Measurements from ENCODE around the gene GINS3. TPM values are rescaled to one million over a fixed set of nuclear protein-coding genes. Genes with fewer than 3 reads are reported as not detected.

Gene GINS3
- polyA plus RNA-seq, 3 donors = 0.79 to 1.8 (median 1.4) TPM

DNA sequence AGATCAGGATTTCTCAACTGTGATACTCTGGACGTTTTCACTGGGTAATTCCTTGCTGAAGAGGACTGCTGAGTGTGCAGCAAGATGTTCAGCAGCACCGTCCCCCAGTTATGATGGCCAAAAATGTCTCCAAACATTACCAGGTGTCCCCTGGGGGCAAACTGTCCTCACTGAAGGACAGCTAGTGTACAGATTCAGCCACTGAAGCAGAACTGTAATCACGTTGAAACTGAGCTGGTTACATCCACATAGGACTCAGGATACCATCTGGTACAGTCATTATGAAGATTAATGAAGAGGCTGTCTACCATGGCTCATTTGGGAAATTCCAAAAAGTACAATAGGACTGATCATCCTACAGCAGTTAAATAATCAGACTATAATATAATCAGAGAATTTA lies 43.3 kb upstream of the GINS3 start:
- no peaks in the 10 kb centered on the region for H3K4me1 ChIP-seq (ENCODE audit: control insufficient read depth in 1 of 2, insufficient read depth in 2 of 2, low read length in 2 of 2)
- no peak overlapping the region for H3K4me2 ChIP-seq (replicated peaks; ENCODE audit: extremely low read depth, low read length, poor library complexity, severe bottlenecking)
- Mint-ChIP-seq H3K4me1 (no peaks in the 10 kb centered on the region), H3K27me3 (ENCODE audit: low read depth in 3 of 3) (peaks cover 18 to 30% (median 21%) of the 10 kb centered on the region in 3 donors), H3K36me3 (no peaks in the 10 kb centered on the region), H3K4me3 (no peak overlapping the region), H3K27ac (no peak overlapping the region), H3K9me3 (peaks cover 0 to 8% (median 4%) of the 10 kb centered on the region in 7 donors)
- H3K36me3 ChIP-seq (replicated peaks in 1 of 2; ENCODE audit: control insufficient read depth in 1 of 2, insufficient read depth in 2 of 2, low read length in 2 of 2) = no peaks in the 10 kb centered on the region
- WGBS (ENCODE audit: insufficient coverage) = 70% methylated on average over 2 of the region's 3 CpGs
- no peak overlapping the region for H3K27ac ChIP-seq (ENCODE audit: low read depth in 1 of 2, low read length in 2 of 2)
- no peaks in the 10 kb centered on the region for H4K20me1 ChIP-seq (ENCODE audit: insufficient read depth, low read length)
- DNase-seq = no peak
- H3K4me3 ChIP-seq (replicated peaks in 1 of 3; ENCODE audit: low read depth in 2 of 3, low read length in 3 of 3) = no peak overlapping the region
- peaks cover 0 to 6% of the 10 kb centered on the region in 2 donors for H3K9me3 ChIP-seq (replicated peaks in 1 of 2; ENCODE audit: control insufficient read depth in 1 of 2, insufficient read depth in 1 of 2, low read length in 2 of 2)
- no peak overlapping the region for H2AFZ ChIP-seq (ENCODE audit: insufficient read depth, low read depth, low read length, poor library complexity, severe bottlenecking)
- no peak overlapping the region for H3K9ac ChIP-seq (ENCODE audit: insufficient read depth, low read length, poor library complexity, severe bottlenecking)
- TF ChIP-seq CTCF (IDR thresholded peaks at IDR 0.05) = no peak
- intact Hi-C loops (cut with micrococcal nuclease) = no loop called here
- H3K79me2 ChIP-seq (ENCODE audit: insufficient read depth, low read length) = no peaks in the 10 kb centered on the region
- peaks cover 8 to 24% of the 10 kb centered on the region in 2 donors for H3K27me3 ChIP-seq (ENCODE audit: control insufficient read depth in 2 of 2, insufficient read depth in 2 of 2, low read length in 2 of 2)

GRCh38 chr16:58352690-58353089 lies 39.6 kb upstream of the GINS3 start:
- H3K27me3 ChIP-seq (ENCODE audit: control insufficient read depth in 2 of 2, insufficient read depth in 2 of 2, low read length in 2 of 2) = peaks cover 8 to 10% of the 10 kb centered on the region in 2 donors
- H3K4me1 Mint-ChIP-seq = no peaks in the 10 kb centered on the region
- H3K36me3 ChIP-seq (replicated peaks in 1 of 2; ENCODE audit: control insufficient read depth in 1 of 2, insufficient read depth in 2 of 2, low read length in 2 of 2) = no peaks in the 10 kb centered on the region
- H3K4me2 ChIP-seq (replicated peaks; ENCODE audit: extremely low read depth, low read length, poor library complexity, severe bottlenecking) = no peak overlapping the region
- H3K27ac Mint-ChIP-seq = no peak overlapping the region
- no peaks in the 10 kb centered on the region for H3K36me3 Mint-ChIP-seq
- peaks cover 0 to 9% (median 4%) of the 10 kb centered on the region in 7 donors for H3K9me3 Mint-ChIP-seq
- intact Hi-C loops (cut with micrococcal nuclease) = no loop called here
- no peaks in the 10 kb centered on the region for H3K79me2 ChIP-seq (ENCODE audit: insufficient read depth, low read length)
- H3K4me3 ChIP-seq (replicated peaks in 1 of 3; ENCODE audit: low read depth in 2 of 3, low read length in 3 of 3) = no peak overlapping the region
- TF ChIP-seq CTCF (IDR thresholded peaks at IDR 0.05) = no peak
- no peak overlapping the region for H2AFZ ChIP-seq (ENCODE audit: insufficient read depth, low read depth, low read length, poor library complexity, severe bottlenecking)
- no peaks in the 10 kb centered on the region for H3K4me1 ChIP-seq (ENCODE audit: control insufficient read depth in 1 of 2, insufficient read depth in 2 of 2, low read length in 2 of 2)
- H3K9me3 ChIP-seq (replicated peaks in 1 of 2; ENCODE audit: control insufficient read depth in 1 of 2, insufficient read depth in 1 of 2, low read length in 2 of 2) = peaks cover 0 to 6% of the 10 kb centered on the region in 2 donors
- WGBS (ENCODE audit: insufficient coverage) = 93% methylated on average over 3 of the region's 8 CpGs
- no peak overlapping the region for H3K4me3 Mint-ChIP-seq
- peaks cover 11 to 30% (median 20%) of the 10 kb centered on the region in 3 donors for H3K27me3 Mint-ChIP-seq (ENCODE audit: low read depth in 3 of 3)
- DNase-seq = no peak
- H4K20me1 ChIP-seq (ENCODE audit: insufficient read depth, low read length) = no peaks in the 10 kb centered on the region
- no peak overlapping the region for H3K27ac ChIP-seq (ENCODE audit: low read depth in 1 of 2, low read length in 2 of 2)
- no peak overlapping the region for H3K9ac ChIP-seq (ENCODE audit: insufficient read depth, low read length, poor library complexity, severe bottlenecking)
